K562 (cell line): ENCODE measurements around the gene ZNHIT2. TPM values are rescaled to one million over a fixed set of nuclear protein-coding genes. Genes with fewer than 3 reads are reported as not detected.
A peak's percentile ranks its signal among the peaks of the same experiment; 100 is the strongest.

Source experiments
- ATAC-seq: fragments of 200-7000 bp; cut with Tn5 transposase; 3 replicates; pipeline ENCODE4 v1.9.1; 2020; ENCODE audit warnings: moderate library complexity
- BruUV-seq: library from RNA; stranded (reverse); fragments of 400-500 nt; replicated peaks from 2 replicates; lab custom pipeline; 2021; lab: Mats Ljungman, UMichigan
- CTCF ChIA-PET: fragments of 300-600 bp; formaldehyde crosslinking; extraction: SDS; loops from one replicate; lab custom pipeline; 2021; ENCODE audit warnings: low intra/inter-chr PET ratio; lab: Yijun Ruan, JAX
- POLR2A ChIA-PET: fragments of 300-600, 350-650 bp; sonication (Branson Sonifier 250); formaldehyde crosslinking; extraction: SDS; loops from one replicate; lab custom pipeline; 2021; ENCODE audit warnings: antibody characterized with exemption, inconsistent platforms; lab: Yijun Ruan, JAX
- DNase-seq, 4 experiments: peaks; one replicate each; pipeline versions ENCODE4 v3.0.0 to v3.0.0-alpha.2; 2011 to 2018; ENCODE audit warnings: low spot score in 3 of 4, mixed read lengths in 3 of 4; ENCODE audit errors: extremely low read depth in 1 of 4
- FAIRE-seq: peaks from 2 replicates; lab custom pipeline; 2011; peaks lifted over from hg19 to GRCh38; lab: Jason Lieb, UNC
- H2AFZ ChIP-seq: 2 replicates; pipeline ENCODE4 v1.6.0; 2011; ENCODE audit warnings: low read depth, low read length, control low read depth, inconsistent platforms
- H3K27ac ChIP-seq: fragments of 200-600 bp; 3 replicates; pipeline ENCODE4 v1.8.0; 2011; ENCODE audit warnings: low read depth, mild to moderate bottlenecking, control low read depth, inconsistent platforms, low read length, moderate library complexity, mixed read lengths; ENCODE audit errors: extremely low read depth
- H3K27me3 ChIP-seq, 2 experiments: fragments of 300-600 bp in 1 of 2; 2 replicates in 1 of 2; 3 replicates in 1 of 2; pipeline versions ENCODE4 v1.6.0 to v1.8.0; 2011; ENCODE audit warnings: inconsistent platforms in 2 of 2, low read length in 2 of 2, mild to moderate bottlenecking in 1 of 2, mixed read lengths in 1 of 2, moderate library complexity in 1 of 2; ENCODE audit not compliant: control insufficient read depth in 2 of 2, insufficient read depth in 2 of 2
- H3K36me3 ChIP-seq: fragments of 300-600 bp; 3 replicates; pipeline ENCODE4 v1.8.0; 2011; ENCODE audit warnings: mild to moderate bottlenecking, low read length, inconsistent platforms; ENCODE audit not compliant: control insufficient read depth, insufficient read depth
- H3K4me1 ChIP-seq, 2 experiments: fragments of 200-600 bp in 1 of 2; replicated peaks in 1 of 2; 2 replicates in 1 of 2; 3 replicates in 1 of 2; pipeline versions ENCODE4 v1.5.1 to v1.8.0; 2011; ENCODE audit warnings: inconsistent platforms in 2 of 2, low read length in 2 of 2, mild to moderate bottlenecking in 1 of 2, mixed read lengths in 1 of 2, moderate library complexity in 1 of 2; ENCODE audit not compliant: control insufficient read depth in 2 of 2, insufficient read depth in 2 of 2
- H3K4me2 ChIP-seq: 2 replicates; pipeline ENCODE4 v1.6.1; 2011; ENCODE audit warnings: low read length, control low read depth, inconsistent platforms, mixed read lengths; ENCODE audit not compliant: insufficient read depth
- H3K4me3 ChIP-seq: fragments of 200-600 bp; sonication (generic), shearing (Covaris generic); 2 replicates; pipeline ENCODE4 v1.5.1; 2016; ENCODE audit warnings: control low read depth, inconsistent platforms
- H3K79me2 ChIP-seq: fragments of 200-600 bp; 3 replicates; pipeline ENCODE4 v1.8.0; 2011; ENCODE audit warnings: low read length, inconsistent platforms; ENCODE audit not compliant: control insufficient read depth, insufficient read depth
- H3K9ac ChIP-seq, 2 experiments: 2 replicates each; pipeline versions ENCODE4 v1.6.0 to v1.6.1; 2011; ENCODE audit warnings: low read depth in 2 of 2, low read length in 2 of 2, control low read depth in 1 of 2, inconsistent platforms in 1 of 2, mild to moderate bottlenecking in 1 of 2, mixed read lengths in 1 of 2; ENCODE audit not compliant: insufficient read depth in 1 of 2
- H3K9me1 ChIP-seq: one replicate; pipeline ENCODE4 v1.6.0; 2011; ENCODE audit warnings: inconsistent platforms, mild to moderate bottlenecking, low read length, moderate library complexity; ENCODE audit not compliant: control insufficient read depth, insufficient read depth
- H3K9me3 ChIP-seq: replicated peaks from 2 replicates; pipeline ENCODE4 v1.5.1; 2011; ENCODE audit warnings: low read depth, low read length, inconsistent platforms; ENCODE audit not compliant: control insufficient read depth, insufficient read depth
- H4K20me1 ChIP-seq: replicated peaks from 2 replicates; pipeline ENCODE4 v1.6.1; 2011; ENCODE audit warnings: low read length, inconsistent platforms, mixed read lengths; ENCODE audit not compliant: control insufficient read depth, insufficient read depth
- CHD4 ChIP-seq: fragments of 200-600 bp; sonication (generic); IDR thresholded peaks from 3 replicates; pipeline ENCODE4 v1.6.1; 2012; ENCODE audit warnings: low read depth, mild to moderate bottlenecking, mixed read lengths, low read length, inconsistent platforms; ENCODE audit not compliant: insufficient read depth, insufficient replicate concordance, poor library complexity, severe bottlenecking
- DIDO1 ChIP-seq: fragments of 450-650 bp; IDR thresholded peaks from 2 replicates; pipeline ENCODE4 v1.6.1; 2016; ENCODE audit warnings: low read depth, missing biosample characterization, missing genetic modification characterization
- ETV1 ChIP-seq: fragments of 450-650 bp; conservative IDR thresholded peaks from 2 replicates; pipeline ENCODE4 v1.6.1; 2016; ENCODE audit warnings: missing genetic modification characterization, control low read depth, low read depth, missing compliant biosample characterization
- ETV6 ChIP-seq, 3 experiments: fragments of 150-350 bp in 1 of 3; sonication (generic) in 1 of 3; formaldehyde crosslinking in 1 of 3; IDR thresholded peaks; 2 replicates each; pipeline versions ENCODE4 v1.6.1 to v1.8.0; 2014 to 2022; ENCODE audit warnings: borderline replicate concordance in 2 of 3, low read depth in 2 of 3, antibody characterized with exemption in 1 of 3, low read length in 1 of 3, mild to moderate bottlenecking in 1 of 3, missing genetic modification reagents in 1 of 3
- PPARD ChIP-seq: fragments of 250-450 bp; sonication (Bioruptor Pico); IDR thresholded peaks from 2 replicates; pipeline ENCODE4 v1.8.0; 2022; ENCODE audit warnings: inconsistent platforms, mild to moderate bottlenecking, moderate library complexity
- TFAM ChIP-seq: fragments of 250-450 bp; sonication (Bioruptor Pico); conservative IDR thresholded peaks from 2 replicates; pipeline ENCODE4 v1.5.0; 2021; ENCODE audit warnings: mild to moderate bottlenecking, moderate library complexity
- TRIM24 ChIP-seq, 2 experiments: fragments of 450-650 bp; IDR thresholded peaks; 2 replicates each; pipeline ENCODE4 v1.6.1; 2016
- TRIM28 ChIP-seq: fragments of 450-650 bp; IDR thresholded peaks from 2 replicates; pipeline ENCODE4 v1.6.1; 2017
- ZNF699 ChIP-seq: fragments of 250-450 bp; sonication (Bioruptor Pico); IDR thresholded peaks from 2 replicates; pipeline ENCODE4 v1.8.0; 2021; ENCODE audit warnings: mild to moderate bottlenecking, moderate library complexity; ENCODE audit not compliant: insufficient replicate concordance
- WGBS: fragments of 100-300 bp; shearing (Covaris generic); methylation state at CpG from one replicate; pipeline ENCODE4 v1.1.6; 2016; ENCODE audit warnings: low coverage, mixed read lengths; ENCODE audit not compliant: insufficient coverage; ENCODE audit errors: missing lambda C conversion rate; 5-methylcytosine and 5-hydroxymethylcytosine counted together
- in situ Hi-C: fragments of 300-500 bp; cut with MboI; formaldehyde crosslinking; loops from 4 replicates; pipeline ENCODE4 v1.15.0; 2018; ENCODE audit warnings: inconsistent platforms, mixed read lengths
- intact Hi-C: fragments of 100-400 bp; cut with micrococcal nuclease; formaldehyde crosslinking; loops from 2 replicates; pipeline ENCODE4 v1.14.2; 2022
- polyA plus RNA-seq, 8 experiments: library from polyadenylated mRNA; depleted of rRNA in 4 of 8; stranded (reverse) in 5 of 8; unstranded in 3 of 8; fragments of >200 nt; fragmentation: Nextera tagmentation in 2 of 8; fragmentation: Illumina TruSeq in 1 of 8; extraction: Ambion mirVana in 2 of 8; extraction: Trizol in 1 of 8; gene quantifications; 2 replicates each; pipeline versions ENCODE4 v1.2.1 to v1.2.3, GENCODE V29; 2011 to 2014; ENCODE audit warnings: inconsistent platforms in 1 of 8, missing spikeins in 1 of 8
- total RNA-seq, 7 experiments: library from RNA; depleted of rRNA in 6 of 7; stranded (reverse); fragments of >200 nt in 6 of 7; fragmentation: Illumina TruSeq in 2 of 7; extraction: Trizol in 2 of 7; gene quantifications; 2 replicates each; pipeline versions ENCODE4 v1.2.1 to v1.2.3, GENCODE V29; 2011 to 2021; ENCODE audit warnings: low replicate concordance in 1 of 7
- TF ChIP-seq, protein P1 (sequence below): sonication (generic); formaldehyde crosslinking; IDR thresholded peaks from 2 replicates; pipeline ENCODE4 v1.8.0; 2022; ENCODE audit warnings: missing genetic modification reagents, mild to moderate bottlenecking, borderline replicate concordance

Gene ZNHIT2
- total and polyA plus RNA-seq, 9 of the 15 experiments (the other 6 are each of a cell fraction or from before 2014, with no cell fraction given), result 0.08 to 39.0 (median 2.5) TPM

DNA sequence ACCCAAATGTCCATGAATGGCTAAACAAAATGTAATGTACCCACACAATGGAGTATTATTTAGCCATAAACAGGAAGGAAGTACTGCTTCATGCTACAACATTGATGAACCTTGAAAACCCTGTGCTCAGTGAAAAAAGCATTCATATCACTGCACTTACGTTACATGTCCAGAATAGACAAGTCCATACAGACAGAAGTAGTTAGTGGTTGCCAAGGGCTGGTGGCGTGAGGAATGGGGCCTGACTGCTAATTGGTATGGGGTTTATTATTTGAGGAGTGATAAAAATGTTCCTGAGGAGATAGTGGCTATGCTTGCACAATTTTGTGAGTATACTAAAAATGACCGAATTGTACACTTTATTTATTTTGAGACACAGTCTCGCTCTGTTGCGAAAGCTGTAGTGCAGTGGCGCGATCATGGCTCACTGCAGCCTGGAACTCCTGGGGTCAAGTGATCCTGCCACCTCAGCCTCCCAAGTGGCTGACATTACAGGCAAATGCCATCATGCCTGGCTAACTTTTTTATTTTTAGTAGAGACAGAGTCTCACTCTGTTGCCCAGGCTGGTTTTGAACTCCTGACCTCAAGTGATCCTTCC, 24.5 kb upstream of the ZNHIT2 start:
- in situ Hi-C loops, result no loop called here
- Histone ChIP-seq H4K20me1 (no peaks in the 10 kb centered on the region), H3K4me2 (no peak overlapping the region), H3K4me3 (no peak overlapping the region), H3K79me2 (no peaks in the 10 kb centered on the region), H3K9ac (no peak overlapping the region), H2AFZ (no peak overlapping the region), H3K36me3 (no peaks in the 10 kb centered on the region), H3K9me3 (no peaks in the 10 kb centered on the region), H3K27me3 (no peaks in the 10 kb centered on the region), H3K9me1 (no peaks in the 10 kb centered on the region), H3K4me1 (no peaks in the 10 kb centered on the region), H3K27ac (no peak overlapping the region)
- intact Hi-C loops, result no loop called here
- no peak for DNase-seq
- TF ChIP-seq PPARD (CRISPR knock-in tag) (no peak), ETV6 (IDR thresholded peaks at IDR 0.05; ENCODE audit: borderline replicate concordance in 1 of 2, low read depth in 2 of 2, low read length in 1 of 2) (no peak), ETV6 (CRISPR knock-in tag; IDR thresholded peaks at IDR 0.05; ENCODE audit: borderline replicate concordance) (no peak)
- BruUV-seq, result no TSS peak
- FAIRE-seq, result no peak
- 77% methylated on average over 7 of the region's 7 CpGs for WGBS
- ATAC-seq, result no peak
- POLR2A ChIA-PET, result interaction anchor here (1.0 kb wide), 1 partner anchor 29 kb away, joined by 4 read pairs; no protein-coding TSS in a partner anchor
- CTCF ChIA-PET, result no interaction called here

DNA sequence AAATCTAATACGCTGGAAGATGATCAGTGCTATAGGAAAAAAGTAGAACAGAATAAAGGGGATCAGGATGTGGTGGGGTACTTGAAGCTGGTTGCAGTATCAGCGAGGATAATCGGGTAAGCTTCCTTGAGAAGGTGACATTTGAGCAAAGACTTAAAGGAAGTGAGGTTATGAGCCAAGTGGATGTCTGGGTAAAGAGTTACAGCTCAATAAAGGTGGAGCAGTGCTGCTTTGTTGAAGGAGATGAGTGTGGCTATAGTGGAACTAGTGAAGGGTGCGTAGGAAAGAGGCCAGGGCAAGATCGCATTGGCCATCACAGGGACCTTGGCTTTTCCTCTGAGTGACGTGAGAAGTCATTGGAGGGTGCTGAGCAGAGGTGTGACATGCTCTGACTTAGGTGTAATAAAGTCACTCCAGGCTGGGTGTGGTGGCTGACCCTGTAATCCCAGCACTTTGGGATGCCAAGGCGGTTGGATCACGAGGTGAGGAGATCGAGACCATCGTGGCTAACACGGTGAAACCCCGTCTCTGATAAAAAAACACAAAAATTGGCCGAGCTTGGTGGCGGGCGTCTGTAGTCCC, 19.1 kb upstream of the ZNHIT2 start:
- Histone ChIP-seq H3K4me2 (no peak overlapping the region), H3K9ac (peak overlapping the region in 1 of 2 experiments; percentile 24; a peak in 1 of 4 replicates), H3K4me3 (no peak overlapping the region), H4K20me1 (peaks cover 7% of the 10 kb centered on the region; the same call in 1 of the 2 replicates), H3K27ac (no peak overlapping the region), H3K9me1 (peaks cover 4% of the 10 kb centered on the region), H3K36me3 (peaks cover 15% of the 10 kb centered on the region), H2AFZ (no peak overlapping the region), H3K4me1 (peaks cover 21 to 43% of the 10 kb centered on the region in 2 experiments; a peak in 4 of 5 replicates), H3K79me2 (peaks cover 34% of the 10 kb centered on the region), H3K9me3 (no peaks in the 10 kb centered on the region), H3K27me3 (no peaks in the 10 kb centered on the region; a peak in 1 of 5 replicates)
- ChIA-PET CTCF (no interaction called here), POLR2A (interaction anchor here (0.6 to 8.4 kb wide), 9 partner anchors 10 to 477 kb away, joined by 3 to 182 read pairs (median 9); partner anchors contain the start of genes CAPN1, FAU, MRPL49 and SPDYC)
- in situ Hi-C loops, result no loop called here
- BruUV-seq, result no TSS peak
- peak; percentile 29 for FAIRE-seq
- 84% methylated on average over 15 of the region's 15 CpGs for WGBS
- ATAC-seq, result no peak
- no peak for DNase-seq
- intact Hi-C loops, result no loop called here
- TF ChIP-seq TRIM24 (IDR thresholded peaks at IDR 0.05), result no peak
- TF ChIP-seq TRIM28, result no peak
- TF ChIP-seq, protein P1, sequence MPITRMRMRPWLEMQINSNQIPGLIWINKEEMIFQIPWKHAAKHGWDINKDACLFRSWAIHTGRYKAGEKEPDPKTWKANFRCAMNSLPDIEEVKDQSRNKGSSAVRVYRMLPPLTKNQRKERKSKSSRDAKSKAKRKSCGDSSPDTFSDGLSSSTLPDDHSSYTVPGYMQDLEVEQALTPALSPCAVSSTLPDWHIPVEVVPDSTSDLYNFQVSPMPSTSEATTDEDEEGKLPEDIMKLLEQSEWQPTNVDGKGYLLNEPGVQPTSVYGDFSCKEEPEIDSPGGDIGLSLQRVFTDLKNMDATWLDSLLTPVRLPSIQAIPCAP, result no peak
- TF ChIP-seq CHD4, result no peak
- TF ChIP-seq TFAM, result no peak
- TF ChIP-seq DIDO1, result no peak
- TF ChIP-seq ZNF699 (CRISPR knock-in tag), result no peak
- TF ChIP-seq ETV1 (tag), result no peak
